GM12865 (cell line): ENCODE results near the gene CAPZA2.

Experiments used
- DNase-seq: peaks from one replicate; pipeline ENCODE4 v3.0.0; 2010; ENCODE audit warnings: low read depth
- H3K4me3 ChIP-seq: 2 replicates; pipeline ENCODE4 v1.5.1; 2011; ENCODE audit warnings: mild to moderate bottlenecking, low read depth, low read length, control low read depth
- CTCF ChIP-seq: IDR thresholded peaks from 2 replicates; pipeline ENCODE4 v1.5.1; 2011; ENCODE audit warnings: low read length, control low read depth, low read depth, inconsistent platforms; ENCODE audit not compliant: insufficient read depth; ENCODE audit errors: missing control alignments

Gene CAPZA2

GRCh38 chr7:116859323-116859722 is 3.1 kb upstream of the CAPZA2 start:
- no peak for DNase-seq
- no peak overlapping the region for H3K4me3 ChIP-seq
- TF ChIP-seq CTCF: no peak

- no peak overlapping the region for H3K4me3 ChIP-seq
- no peak for TF ChIP-seq CTCF
- DNase-seq: no peak
Observed at GRCh38 chr7:116861717-116862116, 670 bp upstream of the CAPZA2 start.

GRCh38 chr7:116862951-116863670 is 724 bp downstream of the CAPZA2 start:
- peak; percentile 19 for DNase-seq
- peak overlapping the region; percentile 90 for H3K4me3 ChIP-seq
- no peak for TF ChIP-seq CTCF

- DNase-seq: no peak
- H3K4me3 ChIP-seq: peak overlapping the region; percentile 90
- no peak for TF ChIP-seq CTCF
Observed at GRCh38 chr7:116863936-116864500, 1.6 kb downstream of the CAPZA2 start.

- TF ChIP-seq CTCF: no peak
- H3K4me3 ChIP-seq: no peak overlapping the region
- DNase-seq: no peak
Observed at GRCh38 chr7:116871061-116871700, 8.8 kb downstream of the CAPZA2 start.

- DNase-seq: no peak
- no peak overlapping the region for H3K4me3 ChIP-seq
- no peak for TF ChIP-seq CTCF
Observed at GRCh38 chr7:116872026-116872425, 9.6 kb downstream of the CAPZA2 start.

GRCh38 chr7:116873619-116874018 is 11.2 kb downstream of the CAPZA2 start:
- no peak for DNase-seq
- H3K4me3 ChIP-seq: no peak overlapping the region
- no peak for TF ChIP-seq CTCF
